GM23338 (cell line): ENCODE measurements around the gene CHRNB2. TPM values are rescaled to one million over a fixed set of nuclear protein-coding genes. Genes with fewer than 3 reads are reported as not detected.

Source experiments
- ATAC-seq: fragments of 200-7000 bp; cut with Tn5 transposase; 3 replicates; pipeline ENCODE4 v1.9.1; 2020
- DNase-seq: peaks from one replicate; pipeline ENCODE4 v3.0.0-alpha.2; 2015; ENCODE audit warnings: low spot score
- H2AFZ ChIP-seq: fragments of 200-600 bp; sonication (generic); 2 replicates; pipeline ENCODE4 v1.8.0; 2016; ENCODE audit warnings: antibody characterized with exemption, mild to moderate bottlenecking, moderate library complexity
- H3F3A ChIP-seq: fragments of 200-600 bp; sonication (generic); replicated peaks from 2 replicates; pipeline ENCODE4 v1.8.0; 2017; ENCODE audit warnings: antibody characterized with exemption, mixed run types, low read depth
- H3K27ac ChIP-seq: fragments of 200-600 bp; sonication (generic); 2 replicates; pipeline ENCODE4 v1.6.1; 2016; ENCODE audit warnings: low read depth
- H3K27me3 ChIP-seq: fragments of 200-600 bp; sonication (generic); 2 replicates; pipeline ENCODE4 v1.8.0; 2016; ENCODE audit warnings: mild to moderate bottlenecking, mixed run types, moderate library complexity; ENCODE audit not compliant: insufficient read depth
- H3K36me3 ChIP-seq: fragments of 200-600 bp; sonication (generic); 2 replicates; pipeline ENCODE4 v1.8.0; 2016; ENCODE audit warnings: mild to moderate bottlenecking; ENCODE audit not compliant: insufficient read depth
- H3K4me1 ChIP-seq: fragments of 200-600 bp; sonication (generic); 2 replicates; pipeline ENCODE4 v1.8.0; 2016; ENCODE audit warnings: mild to moderate bottlenecking, moderate library complexity; ENCODE audit not compliant: insufficient read depth
- H3K4me2 ChIP-seq: fragments of 200-600 bp; sonication (generic); 2 replicates; pipeline ENCODE4 v1.7.1; 2017; ENCODE audit warnings: mixed run types
- H3K4me3 ChIP-seq: fragments of 200-600 bp; sonication (generic); 2 replicates; pipeline ENCODE4 v1.6.1; 2016; ENCODE audit warnings: mixed run types
- H3K79me2 ChIP-seq: fragments of 200-600 bp; sonication (generic); replicated peaks from 2 replicates; pipeline ENCODE4 v1.8.0; 2017; ENCODE audit warnings: mild to moderate bottlenecking; ENCODE audit not compliant: insufficient read depth
- H3K9me2 ChIP-seq: fragments of 200-600 bp; sonication (generic); 2 replicates; pipeline ENCODE4 v1.8.0; 2017; ENCODE audit not compliant: insufficient read depth
- H4K20me1 ChIP-seq: fragments of 200-600 bp; sonication (generic); replicated peaks from 2 replicates; pipeline ENCODE4 v1.8.0; 2017; ENCODE audit warnings: mild to moderate bottlenecking; ENCODE audit not compliant: insufficient read depth
- H3K27ac Mint-ChIP-seq: 2 replicates; pipeline ENCODE4 v1.8.0; 2020; ENCODE audit warnings: inconsistent platforms, mild to moderate bottlenecking, moderate library complexity, mixed read lengths
- H3K27me3 Mint-ChIP-seq: 3 replicates; pipeline ENCODE4 v1.8.0; 2022; ENCODE audit warnings: low read depth, mild to moderate bottlenecking, moderate library complexity, mixed read lengths, inconsistent platforms; ENCODE audit not compliant: insufficient read depth, poor library complexity
- H3K36me3 Mint-ChIP-seq: 3 replicates; pipeline ENCODE4 v1.8.0; 2021; ENCODE audit warnings: low read depth, mild to moderate bottlenecking, inconsistent platforms, moderate library complexity, mixed read lengths
- H3K4me1 Mint-ChIP-seq: 3 replicates; pipeline ENCODE4 v1.8.0; 2020; ENCODE audit warnings: mild to moderate bottlenecking, inconsistent platforms, mixed read lengths
- H3K4me3 Mint-ChIP-seq: 3 replicates; pipeline ENCODE4 v1.8.0; 2021; ENCODE audit warnings: moderate library complexity, mild to moderate bottlenecking, inconsistent platforms, mixed read lengths
- H3K9me3 Mint-ChIP-seq: 3 replicates; pipeline ENCODE4 v1.8.0; 2020; ENCODE audit warnings: moderate library complexity, mild to moderate bottlenecking, inconsistent platforms, mixed read lengths
- CREB1 ChIP-seq: fragments of 250-450 bp; sonication (Bioruptor Pico); IDR thresholded peaks from 2 replicates; pipeline ENCODE4 v1.5.0; 2020; ENCODE audit warnings: low read depth, mild to moderate bottlenecking, moderate library complexity
- CTCF ChIP-seq, 2 experiments: fragments of 200-600 bp in 1 of 2; sonication (generic) in 1 of 2; conservative IDR thresholded peaks; 2 replicates each; pipeline versions ENCODE4 v1.5.1 to v1.6.1; 2016 to 2017; ENCODE audit warnings: antibody characterized with exemption in 2 of 2, low read depth in 2 of 2, mild to moderate bottlenecking in 2 of 2, moderate library complexity in 1 of 2
- ETS1 ChIP-seq: IDR thresholded peaks from 2 replicates; pipeline ENCODE4 v1.6.1; 2016; ENCODE audit warnings: antibody characterized with exemption
- EZH2 ChIP-seq: fragments of 200-600 bp; sonication (generic); IDR thresholded peaks from one replicate; pipeline ENCODE4 v1.8.0; 2017; ENCODE audit warnings: antibody characterized with exemption, mild to moderate bottlenecking, low read depth; ENCODE audit not compliant: unreplicated experiment
- EZH2phosphoT487 ChIP-seq: fragments of 200-600 bp; sonication (generic); IDR thresholded peaks from one replicate; pipeline ENCODE4 v1.8.1; 2018; ENCODE audit warnings: antibody characterized with exemption; ENCODE audit not compliant: unreplicated experiment
- JUNB ChIP-seq: IDR thresholded peaks from one replicate; pipeline ENCODE4 v1.6.1; 2016; ENCODE audit warnings: antibody characterized with exemption; ENCODE audit not compliant: unreplicated experiment
- NANOG ChIP-seq: IDR thresholded peaks from 2 replicates; pipeline ENCODE4 v1.6.1; 2016; ENCODE audit warnings: antibody characterized with exemption, borderline replicate concordance
- POLR2AphosphoS5 ChIP-seq: IDR thresholded peaks from 2 replicates; pipeline ENCODE4 v1.6.1; 2016; ENCODE audit warnings: antibody characterized with exemption, low read depth
- REST ChIP-seq: IDR thresholded peaks from one replicate; pipeline ENCODE4 v1.6.1; 2018; ENCODE audit warnings: antibody characterized with exemption; ENCODE audit not compliant: unreplicated experiment
- STAT1 ChIP-seq: IDR thresholded peaks from one replicate; pipeline ENCODE4 v1.6.1; 2016; ENCODE audit warnings: antibody characterized with exemption; ENCODE audit not compliant: unreplicated experiment
- ZNF114 ChIP-seq: fragments of 250-450 bp; sonication (Bioruptor Pico); IDR thresholded peaks from 2 replicates; pipeline ENCODE4 v1.5.0; 2020; ENCODE audit warnings: mild to moderate bottlenecking, moderate library complexity
- ZNF331 ChIP-seq: fragments of 250-450 bp; sonication (Bioruptor Pico); IDR thresholded peaks from 2 replicates; pipeline ENCODE4 v1.5.0; 2020; ENCODE audit warnings: low read depth, mild to moderate bottlenecking, moderate library complexity
- ZNF462 ChIP-seq: fragments of 250-450 bp; sonication (Bioruptor Pico); IDR thresholded peaks from 2 replicates; pipeline ENCODE4 v1.5.0; 2020; ENCODE audit warnings: mild to moderate bottlenecking, moderate library complexity
- polyA plus RNA-seq: library from polyadenylated mRNA; unstranded; fragments of >200 nt; fragmentation: Nextera tagmentation; extraction: Ambion mirVana; gene quantifications from 2 replicates; pipeline ENCODE4 v1.2.1, GENCODE V29; 2016
- total RNA-seq: library from RNA; depleted of rRNA; stranded (reverse); fragments of >200 nt; shearing (Covaris generic); gene quantifications from 2 replicates; pipeline ENCODE4 v1.2.3, GENCODE V29; 2014

CHRNB2 gene
- total and polyA plus RNA-seq, 2 experiments from 2014 or later: 0.73 to 3.6 TPM

- Mint-ChIP-seq H3K27me3 (no peaks in the 10 kb centered on the region), H3K9me3 (no peaks in the 10 kb centered on the region), H3K27ac (no peak overlapping the region), H3K36me3 (peaks cover 97% of the 10 kb centered on the region), H3K4me1 (no peaks in the 10 kb centered on the region), H3K4me3 (no peak overlapping the region)
- H3K36me3 ChIP-seq: peaks cover 90% of the 10 kb centered on the region
- H3K79me2 ChIP-seq: no peaks in the 10 kb centered on the region
- no peak overlapping the region for H3K4me3 ChIP-seq
- H4K20me1 ChIP-seq: peaks cover 24% of the 10 kb centered on the region
- H3K4me1 ChIP-seq: no peaks in the 10 kb centered on the region
- no peak for TF ChIP-seq REST
- TF ChIP-seq EZH2: no peak
- no peak for TF ChIP-seq POLR2AphosphoS5
- TF ChIP-seq ZNF331 (CRISPR knock-in tag): no peak
- no peak for TF ChIP-seq STAT1
- no peak for TF ChIP-seq ZNF114 (CRISPR knock-in tag)
- TF ChIP-seq CTCF (conservative IDR thresholded peaks at IDR 0.05; ENCODE audit: low read depth in 2 of 2): no peak
- no peak for TF ChIP-seq CREB1
- TF ChIP-seq ZNF462 (CRISPR knock-in tag): no peak
- no peak for TF ChIP-seq JUNB
- TF ChIP-seq EZH2phosphoT487: no peak
- TF ChIP-seq NANOG: no peak
- TF ChIP-seq ETS1: no peak
- no peaks in the 10 kb centered on the region for H3K9me2 ChIP-seq
- no peak overlapping the region for H3K4me2 ChIP-seq
- ATAC-seq (no peak), DNase-seq (no peak)
- no peaks in the 10 kb centered on the region for H3K27me3 ChIP-seq
- 0 out of 2 replicates have a peak, but pooled peaks cover 3% of the 10 kb centered on the region for H3F3A ChIP-seq
- H2AFZ ChIP-seq: no peak overlapping the region
- no peak overlapping the region for H3K27ac ChIP-seq
These were observed 19.1 kb downstream of the CHRNB2 start for GRCh38 chr1:154586641-154587040.
